Germinal center (tissue), 1 donor: ENCODE results near the gene EPHB1.
"Not testable (repeated sequence)": the region's sequence is repeated elsewhere in the genome, so short reads cannot be mapped to it uniquely, and the experiment has no call there.

Experiments used
- DNase-seq: peaks from one replicate; pipeline ENCODE4 v3.0.0; 2012; ENCODE audit warnings: mixed read lengths, low spot score

Gene EPHB1

DNA sequence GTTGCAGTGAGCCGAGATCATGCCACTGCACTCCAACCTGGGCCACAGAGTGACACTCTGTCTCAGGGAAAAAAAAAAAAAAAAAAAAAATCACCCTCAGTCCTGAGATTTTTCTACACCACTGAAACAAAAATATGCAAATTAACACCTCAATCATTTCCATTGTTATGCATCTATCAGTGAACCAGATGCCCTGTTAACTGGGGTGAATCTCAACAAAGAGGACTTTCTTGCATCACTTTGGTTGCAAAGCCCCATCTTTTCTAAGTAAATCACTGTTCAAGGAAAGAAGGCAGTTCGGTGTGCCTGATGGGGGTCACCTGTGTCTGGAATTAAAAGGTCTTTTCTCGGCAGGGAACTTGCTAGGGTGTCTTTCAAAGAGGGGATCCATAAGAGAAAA lies 421.6 kb downstream of the EPHB1 start:
- no peak for DNase-seq

DNA sequence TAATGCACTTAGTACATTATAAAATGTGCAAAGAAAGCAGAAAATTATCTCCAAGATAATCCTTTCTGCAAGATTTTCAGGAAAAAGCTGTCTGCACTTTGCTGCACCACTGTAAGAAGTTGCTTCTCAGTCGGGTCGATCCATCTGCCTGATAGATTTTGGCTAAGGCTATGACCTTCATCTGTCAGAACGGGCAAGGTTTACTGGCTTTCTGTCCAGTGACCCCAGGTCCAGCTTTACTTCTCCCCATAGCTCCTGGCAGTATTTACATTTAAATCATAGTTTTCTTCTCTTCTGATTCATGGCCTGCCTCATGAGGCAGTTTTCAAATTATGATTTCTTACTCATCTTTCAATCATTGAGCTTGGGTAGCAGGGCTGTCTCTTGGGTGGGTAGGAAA lies 422.7 kb downstream of the EPHB1 start:
- DNase-seq, result no peak

DNA sequence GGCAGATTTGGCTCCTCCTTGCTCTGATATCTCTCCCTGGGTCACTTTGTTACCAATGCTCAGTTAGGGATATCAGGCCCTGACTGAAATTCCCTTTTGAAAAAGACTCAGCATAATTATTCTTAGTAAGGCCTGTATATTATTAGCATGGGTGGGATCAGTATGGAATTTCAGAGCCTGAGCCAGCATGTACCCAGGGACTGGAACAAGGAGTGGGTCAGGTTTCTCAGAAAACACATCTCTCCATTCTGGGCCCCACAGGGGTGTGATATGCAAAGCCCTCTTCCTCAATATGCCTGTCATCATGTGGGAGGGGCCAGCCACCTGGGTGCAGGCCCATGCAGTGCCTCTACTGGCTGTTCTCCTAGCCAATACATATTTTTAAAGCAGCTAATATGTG lies 423.2 kb downstream of the EPHB1 start:
- DNase-seq, result peak; percentile 16

DNA sequence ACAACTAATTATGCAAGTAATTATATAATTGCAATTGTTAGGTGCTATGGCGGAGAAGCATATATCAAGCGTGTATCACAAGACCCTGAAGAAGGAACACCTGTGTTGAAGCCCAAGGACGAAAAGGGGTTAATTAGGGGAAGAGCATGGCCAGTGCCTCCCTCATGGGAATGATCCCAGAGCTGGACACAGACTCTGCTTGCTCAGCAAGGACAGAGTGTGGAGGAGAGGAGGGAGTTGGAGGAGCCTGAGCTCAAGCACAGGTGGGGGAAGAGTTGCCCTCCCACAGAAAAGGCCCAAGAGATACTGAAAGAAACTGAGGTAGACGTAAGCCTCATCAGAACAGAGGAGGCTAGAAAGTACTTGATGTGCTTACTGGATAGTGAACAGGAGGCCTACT lies 423.7 kb downstream of the EPHB1 start:
- no peak for DNase-seq

DNA sequence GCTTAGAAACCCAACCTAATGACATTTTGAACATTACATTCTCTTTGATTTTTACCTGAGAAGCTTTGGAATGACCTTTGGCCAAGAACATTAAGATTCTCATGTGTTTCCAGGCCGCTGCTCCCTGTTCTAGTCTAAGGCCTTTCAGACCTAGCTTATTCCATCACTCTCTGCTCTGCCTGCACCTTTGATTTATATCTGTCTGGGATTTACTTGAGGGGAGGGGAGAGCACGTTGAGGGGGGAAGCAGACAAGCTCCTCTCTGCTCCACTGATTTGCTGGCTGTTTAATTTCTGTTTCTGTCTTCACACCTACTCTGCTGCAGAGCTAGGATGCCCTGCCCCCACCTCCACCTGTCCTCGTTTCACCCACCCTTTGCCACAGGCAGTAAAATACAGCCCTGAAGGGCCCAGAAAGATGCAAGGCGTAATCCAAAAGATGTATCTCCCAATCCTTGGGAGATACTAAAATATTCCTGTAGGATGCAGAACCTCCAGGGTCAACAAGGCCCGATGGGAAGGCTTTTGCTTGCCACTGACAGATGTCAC lies 429.8 kb downstream of the EPHB1 start:
- DNase-seq, result no peak

DNA sequence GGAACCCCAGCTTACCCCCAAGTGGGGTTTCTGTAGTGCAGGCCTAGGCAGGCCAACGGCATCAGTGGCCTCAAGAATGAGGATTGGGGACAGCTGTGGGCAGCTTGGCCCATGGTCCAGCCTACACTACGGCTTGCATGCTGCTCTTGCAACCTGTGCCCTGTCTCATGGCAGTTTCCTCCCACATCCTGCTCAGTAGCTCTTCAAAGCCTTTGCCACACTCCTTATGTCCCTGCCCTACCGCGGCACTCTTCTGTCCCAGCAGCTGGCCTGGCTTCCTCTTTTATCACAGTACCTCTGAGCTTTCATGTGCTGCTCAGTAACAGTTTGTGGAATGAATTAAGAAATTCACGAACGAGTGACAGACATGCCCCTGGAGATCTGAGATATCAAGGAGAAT lies 431.0 kb downstream of the EPHB1 start:
- DNase-seq, result no peak

DNA sequence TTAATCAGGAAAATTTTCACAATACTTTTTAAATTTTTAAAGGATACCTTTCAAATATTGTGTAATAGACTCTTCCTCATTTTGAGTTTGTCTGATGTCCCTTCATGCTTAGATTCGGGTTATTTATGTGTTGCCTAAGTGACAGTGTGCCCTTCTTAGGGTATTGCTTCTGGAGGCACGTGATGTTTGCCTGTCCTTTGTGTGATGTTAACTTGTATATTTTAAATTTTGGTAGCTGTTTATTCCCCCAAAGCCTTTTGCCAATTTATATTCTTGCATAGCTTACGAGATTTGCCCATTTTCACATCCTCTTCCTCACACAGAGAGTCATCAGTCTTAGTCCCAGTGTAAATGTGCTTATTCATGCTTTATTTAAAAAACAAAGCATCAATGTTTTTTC lies 433.1 kb downstream of the EPHB1 start:
- DNase-seq, result no peak

DNA sequence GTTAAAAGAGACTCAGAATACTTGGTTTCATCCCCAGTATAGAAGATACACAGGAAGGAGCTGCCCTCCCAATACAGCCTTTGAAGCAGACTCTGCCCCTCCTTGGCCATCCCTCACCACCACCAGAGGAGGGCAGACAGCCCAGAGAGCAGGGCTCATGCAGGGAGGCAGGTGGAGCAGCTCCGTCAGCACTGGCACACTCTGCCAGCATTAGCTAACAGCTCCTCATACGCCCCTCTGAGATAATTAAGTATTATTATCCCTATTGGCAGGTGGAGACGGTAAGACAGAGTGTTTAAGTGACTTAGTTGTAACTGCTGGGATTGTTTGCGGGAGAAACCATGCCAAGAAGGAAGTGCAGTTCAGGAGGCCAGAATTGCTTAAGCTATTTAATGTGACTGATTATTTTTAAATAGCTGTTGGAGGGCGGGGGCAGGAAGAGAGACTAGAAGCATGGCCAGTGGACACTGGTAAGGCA lies 434.0 kb downstream of the EPHB1 start:
- no peak for DNase-seq

DNA sequence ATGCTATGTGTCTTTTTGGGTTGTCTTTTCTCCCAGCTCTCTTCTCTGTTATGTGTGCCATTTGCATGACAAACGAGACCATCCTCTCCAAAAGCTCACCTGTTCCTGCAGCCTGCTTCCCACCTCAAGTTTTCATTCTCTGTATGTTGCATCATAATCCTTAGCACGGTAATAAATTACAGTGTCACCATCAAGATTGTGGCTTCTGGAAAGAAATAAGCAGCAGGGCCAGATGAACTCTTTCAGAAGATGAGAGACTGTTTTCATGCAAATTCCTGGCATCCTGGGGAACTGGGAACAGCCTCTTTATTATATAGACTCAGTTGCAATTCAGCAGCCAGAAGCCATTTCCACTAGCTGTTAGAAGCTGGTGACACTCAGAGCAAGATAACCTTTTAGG lies 436.7 kb downstream of the EPHB1 start:
- DNase-seq, result no peak

DNA sequence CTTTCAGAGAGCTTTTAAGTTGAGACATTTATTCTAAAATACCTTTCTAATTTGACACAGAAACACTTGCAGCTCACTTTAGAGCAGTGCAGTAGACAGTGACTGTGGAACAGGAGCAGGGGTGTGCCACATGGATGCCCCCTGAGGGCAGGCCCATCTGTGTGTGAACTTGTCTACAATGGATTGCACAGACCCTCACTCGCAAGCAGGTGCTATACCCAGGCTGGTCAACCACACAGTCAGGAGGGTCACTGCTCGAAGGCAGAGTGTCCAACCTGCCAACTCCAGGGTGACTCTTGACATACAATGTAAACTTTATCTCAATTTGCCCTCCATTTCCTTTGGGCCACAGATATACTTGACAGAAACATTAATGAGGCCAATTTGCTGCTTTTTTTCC lies 437.2 kb downstream of the EPHB1 start:
- no peak for DNase-seq

DNA sequence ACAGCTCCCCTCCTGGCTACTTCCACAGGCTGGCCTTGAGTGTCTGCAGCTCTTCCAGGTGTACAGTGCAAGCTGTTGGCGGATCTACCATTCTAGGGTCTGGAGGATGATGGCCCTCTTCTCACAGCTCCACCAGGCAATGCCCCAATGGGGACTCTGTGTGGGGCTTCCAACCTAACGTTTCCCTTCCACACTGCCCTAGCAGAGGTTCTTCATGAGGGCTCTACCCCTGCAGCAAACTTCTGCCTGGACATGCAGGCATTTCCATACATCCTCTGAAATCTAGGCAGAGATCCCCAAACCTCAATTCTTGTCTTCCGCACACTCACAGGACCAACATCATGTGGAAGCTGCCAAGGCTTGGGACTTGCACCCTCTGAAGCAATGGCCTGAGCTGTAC lies 438.4 kb downstream of the EPHB1 start:
- not testable (repeated sequence) for DNase-seq

DNA sequence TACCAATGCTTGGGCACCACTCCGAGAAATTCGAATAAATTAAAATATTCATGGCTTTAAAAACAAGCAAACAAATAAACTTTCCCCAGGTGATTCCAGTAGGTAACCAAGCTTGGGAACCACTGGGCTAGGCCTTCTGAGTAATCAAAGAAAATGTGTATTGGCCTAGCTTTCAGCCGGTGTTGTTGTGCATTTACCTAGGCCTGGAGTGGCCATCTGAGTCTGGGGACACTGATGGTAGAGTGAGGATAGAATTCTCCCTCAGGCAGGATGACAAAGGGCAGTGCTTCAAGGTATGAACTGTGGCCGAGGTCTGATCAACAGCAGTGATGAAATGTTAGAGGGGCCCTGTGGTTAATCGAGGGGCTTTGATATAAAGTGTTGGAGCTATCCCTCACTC lies 440.5 kb downstream of the EPHB1 start:
- DNase-seq, result no peak

DNA sequence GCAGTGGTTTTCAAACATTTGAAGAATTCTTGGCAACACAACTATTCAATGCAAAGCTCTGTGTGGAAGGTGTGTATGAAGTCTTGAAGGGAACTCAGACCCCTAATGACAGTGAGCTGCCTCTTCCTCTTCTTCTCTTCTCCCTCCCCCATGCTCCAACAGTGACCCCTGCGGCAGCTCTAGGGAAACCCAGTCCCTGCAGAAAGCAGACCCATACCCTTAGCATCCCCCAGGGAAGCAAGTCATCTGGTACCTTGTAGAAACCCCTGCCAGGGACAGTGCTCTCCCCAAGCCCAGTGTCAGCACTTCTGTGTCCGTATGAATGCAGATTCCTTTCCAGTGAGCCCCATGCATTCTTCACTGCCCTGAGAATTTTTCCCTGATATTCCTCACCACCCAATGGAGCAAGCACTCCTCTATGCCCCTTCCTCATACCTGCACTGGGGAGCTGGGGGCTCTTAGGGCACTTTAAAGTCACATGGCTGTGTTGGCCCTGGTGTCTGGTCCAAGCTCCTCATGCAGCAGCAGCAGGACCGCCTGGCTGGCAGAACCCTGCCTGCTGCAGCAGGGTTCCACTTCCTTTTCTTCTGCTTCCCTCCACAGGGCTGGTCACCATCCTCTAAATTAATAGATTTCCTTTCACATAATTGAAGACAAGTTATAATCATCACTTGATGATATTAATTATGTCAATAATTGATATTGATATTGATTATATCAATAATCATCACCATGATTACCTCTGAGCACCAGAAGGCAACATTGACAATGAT lies 442.5 kb downstream of the EPHB1 start:
- DNase-seq, result no peak

DNA sequence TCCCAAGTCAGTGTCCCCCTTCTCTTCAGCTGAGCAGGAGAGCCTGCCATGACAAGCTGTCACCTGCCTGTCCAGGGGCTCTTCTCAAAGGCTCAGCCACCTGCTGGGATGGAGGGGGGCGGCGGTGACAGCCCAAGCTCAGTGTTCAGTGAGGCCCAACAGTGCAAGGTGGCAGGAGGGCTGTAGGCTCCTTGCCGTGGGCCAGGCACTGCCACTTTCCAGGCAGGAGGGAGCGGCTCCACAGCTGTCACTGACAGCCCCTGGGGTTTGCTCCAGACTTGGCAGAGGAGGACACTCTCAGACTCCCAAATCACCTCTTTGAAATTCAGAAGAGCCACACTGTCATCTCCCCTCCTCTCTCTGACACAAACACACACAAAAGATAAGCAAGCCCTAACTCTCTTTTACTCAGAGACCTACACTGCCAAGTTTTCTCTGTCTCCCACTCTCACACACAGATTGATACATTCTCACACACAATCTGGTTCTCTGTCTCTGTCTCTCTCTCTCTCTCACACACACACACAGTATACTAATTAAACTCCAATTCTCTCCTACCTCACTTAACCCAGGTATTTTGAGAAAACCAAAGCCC lies 443.3 kb downstream of the EPHB1 start:
- no peak for DNase-seq

DNA sequence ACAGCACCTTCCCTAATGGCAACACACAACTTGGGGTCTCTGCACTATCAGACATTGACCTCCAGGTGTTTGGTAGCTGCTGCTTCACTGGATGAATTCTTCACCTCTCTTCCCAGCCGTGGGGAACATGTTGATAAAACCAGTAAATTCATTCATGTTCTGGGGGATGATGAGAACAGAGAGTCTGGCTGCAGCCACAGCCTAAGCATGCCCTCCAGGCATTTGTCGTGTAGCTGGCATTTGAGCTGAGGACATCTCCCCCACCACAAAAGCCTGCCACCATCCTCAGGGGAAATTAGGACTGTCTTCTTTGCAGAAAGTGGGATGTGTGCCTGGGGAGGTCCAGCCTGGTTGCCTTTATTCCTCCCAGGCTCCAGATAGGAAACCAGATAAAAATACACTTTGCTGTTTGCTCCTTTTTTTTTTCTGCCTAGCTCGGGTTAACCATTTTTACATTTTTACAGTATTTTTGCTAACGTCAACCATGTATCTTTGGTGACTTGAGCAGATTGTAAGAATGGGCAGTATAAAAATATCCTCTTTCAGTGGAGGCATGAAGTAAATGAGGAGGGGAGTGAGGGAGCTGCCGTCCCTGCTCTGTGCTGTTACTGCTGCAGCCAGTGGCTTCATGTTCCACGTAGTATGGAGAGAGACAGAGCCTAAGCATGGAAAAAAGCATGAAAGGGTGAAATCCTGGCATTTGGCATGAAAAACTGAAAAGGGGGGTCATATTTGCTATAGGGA lies 444.0 kb downstream of the EPHB1 start:
- DNase-seq, result no peak

DNA sequence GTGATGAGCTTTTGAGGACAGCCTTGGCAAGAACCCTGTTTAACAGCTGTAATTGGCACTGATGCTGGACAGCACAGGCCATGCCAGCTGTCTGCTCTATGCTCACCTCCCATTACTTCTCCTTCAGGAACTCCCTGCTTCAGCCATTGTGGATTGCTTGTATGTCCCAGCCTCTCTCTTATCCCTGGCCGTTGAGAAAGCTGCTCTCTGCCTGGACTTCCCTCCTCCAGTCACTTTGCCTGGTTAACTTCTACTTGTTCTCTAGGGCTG lies 444.5 kb downstream of the EPHB1 start:
- DNase-seq, result no peak

DNA sequence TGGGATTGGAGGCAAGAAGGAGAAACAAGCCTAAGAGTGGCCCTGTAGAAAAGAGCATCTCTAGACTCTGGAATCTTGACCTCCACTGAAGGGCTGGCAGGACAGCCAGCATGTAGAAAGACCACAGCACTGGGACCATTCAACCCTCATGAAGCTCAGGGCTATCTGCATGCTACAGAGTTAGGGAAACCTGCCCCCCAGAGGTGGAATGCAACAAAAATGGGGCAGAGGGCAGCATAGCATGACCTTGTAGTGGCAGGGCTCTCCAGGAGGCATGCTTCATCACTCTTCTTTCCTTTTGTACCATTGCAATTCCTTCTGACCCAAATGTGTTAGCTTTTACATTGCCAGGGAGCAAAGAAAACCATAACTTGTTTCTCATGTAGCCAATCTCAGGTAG lies 445.4 kb downstream of the EPHB1 start:
- no peak for DNase-seq

DNA sequence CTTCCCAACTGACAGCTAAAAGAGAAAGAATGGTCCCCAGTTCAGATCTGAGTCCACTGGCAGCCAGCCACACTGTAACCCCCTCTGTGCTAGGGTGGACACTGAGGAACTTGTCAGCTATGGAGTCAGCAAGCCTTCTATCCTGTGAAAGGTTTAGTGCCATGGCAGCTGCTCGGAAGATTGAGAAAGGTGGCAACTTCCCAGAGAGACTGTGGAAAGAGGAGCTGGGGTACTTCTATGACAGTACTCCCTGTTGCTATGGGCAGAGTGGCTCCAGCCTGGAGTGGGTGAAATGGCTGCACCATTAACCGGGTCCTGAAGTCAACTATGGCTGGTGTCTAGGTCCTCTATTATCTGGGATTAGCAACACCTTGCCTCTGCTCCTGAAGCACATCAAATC lies 447.2 kb downstream of the EPHB1 start:
- no peak for DNase-seq

DNA sequence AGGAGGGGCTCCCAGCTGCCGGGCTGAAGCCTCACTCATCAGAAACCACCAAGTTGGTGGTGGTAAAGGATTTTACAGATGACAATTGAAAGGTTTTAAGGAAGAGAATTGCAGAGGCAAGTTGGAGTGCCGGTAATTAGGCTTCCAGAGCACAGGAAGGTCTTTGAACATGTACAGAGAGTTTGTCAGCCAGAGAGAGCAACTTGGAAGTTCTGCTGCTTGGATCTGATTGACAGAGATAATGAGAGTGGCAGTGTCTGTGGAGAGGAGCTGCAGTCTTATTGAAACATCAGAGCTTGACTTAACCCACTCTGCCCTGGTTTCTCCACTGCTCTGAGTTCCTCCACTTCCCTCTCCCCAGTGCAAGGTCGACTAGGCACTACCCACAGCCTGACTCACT lies 448.6 kb downstream of the EPHB1 start:
- no peak for DNase-seq

DNA sequence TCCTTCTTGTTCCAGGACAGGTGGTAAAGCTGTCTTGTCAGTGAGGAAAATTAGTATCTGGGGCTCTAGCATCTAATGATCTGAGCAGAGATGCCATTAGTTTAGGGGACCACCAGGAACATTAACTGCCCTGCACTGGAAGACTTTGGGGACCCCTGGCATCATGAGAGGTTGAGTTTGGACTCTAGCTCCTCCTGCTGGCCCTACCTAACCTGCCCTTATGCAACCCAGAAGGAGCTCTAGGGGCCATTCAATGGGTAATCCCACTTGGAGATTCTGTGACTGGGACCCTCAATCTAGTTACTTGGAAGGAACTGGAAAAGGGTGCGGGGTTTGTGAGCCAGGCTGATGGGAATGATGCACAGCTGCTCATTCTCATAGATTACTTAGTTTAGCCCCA lies 451.0 kb downstream of the EPHB1 start:
- no peak for DNase-seq

DNA sequence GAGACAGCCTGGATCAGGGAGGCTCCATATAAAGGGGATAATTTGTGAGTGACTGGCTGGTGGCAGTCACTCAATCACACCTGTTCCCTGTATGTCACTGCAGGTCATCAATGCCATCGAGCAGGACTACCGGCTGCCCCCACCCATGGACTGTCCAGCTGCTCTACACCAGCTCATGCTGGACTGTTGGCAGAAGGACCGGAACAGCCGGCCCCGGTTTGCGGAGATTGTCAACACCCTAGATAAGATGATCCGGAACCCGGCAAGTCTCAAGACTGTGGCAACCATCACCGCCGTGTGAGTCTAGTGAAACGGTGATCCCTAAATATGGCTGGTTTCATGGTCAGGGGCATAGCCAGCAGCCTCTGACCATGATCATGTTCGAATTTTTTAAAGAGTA lies 453.2 kb downstream of the EPHB1 start:
- no peak for DNase-seq

DNA sequence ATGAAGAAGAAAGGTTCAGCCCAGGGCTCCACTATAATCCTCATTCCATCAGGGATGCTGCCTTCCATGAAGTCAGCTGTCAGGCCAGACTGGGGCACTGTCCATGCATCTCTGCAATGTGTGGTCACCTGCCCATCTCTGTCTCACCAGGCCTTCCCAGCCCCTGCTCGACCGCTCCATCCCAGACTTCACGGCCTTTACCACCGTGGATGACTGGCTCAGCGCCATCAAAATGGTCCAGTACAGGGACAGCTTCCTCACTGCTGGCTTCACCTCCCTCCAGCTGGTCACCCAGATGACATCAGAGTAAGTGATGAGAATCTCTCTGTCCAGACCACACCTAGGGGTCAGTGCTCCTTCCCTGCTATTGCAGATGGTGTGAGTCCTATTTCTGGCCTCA lies 454.1 kb downstream of the EPHB1 start:
- no peak for DNase-seq

DNA sequence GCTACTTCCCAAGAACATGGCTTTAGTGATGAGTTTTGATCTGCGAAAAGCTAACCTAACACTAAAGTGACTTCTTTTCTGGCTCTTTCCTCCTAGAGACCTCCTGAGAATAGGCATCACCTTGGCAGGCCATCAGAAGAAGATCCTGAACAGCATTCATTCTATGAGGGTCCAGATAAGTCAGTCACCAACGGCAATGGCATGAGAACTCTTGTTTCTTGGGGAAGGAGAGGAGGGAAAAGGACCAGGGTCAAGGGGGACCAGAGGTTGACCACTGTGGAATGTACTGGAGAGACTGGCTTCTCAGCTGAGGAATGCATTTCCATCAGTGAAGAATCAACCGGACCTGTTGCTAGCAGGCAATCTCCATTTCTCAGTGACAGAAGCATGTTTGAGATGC lies 463.9 kb downstream of the EPHB1 start:
- no peak for DNase-seq
